ENCODE results near the gene TROAP.
"Not testable (repeated sequence)": the region's sequence is repeated elsewhere in the genome, so short reads cannot be mapped to it uniquely, and the experiment has no call there.

GRCh38 chr12:49310451-49311000, 12.5 kb upstream of the TROAP start:
- TF ChIP-seq POLR2A, CTCF, EP300 (IDR thresholded peaks at IDR 0.05): not testable (repeated sequence)

All from ovary (tissue), 3 donors.